Measurements from ENCODE around the gene VAV3.

VAV3 gene

DNA sequence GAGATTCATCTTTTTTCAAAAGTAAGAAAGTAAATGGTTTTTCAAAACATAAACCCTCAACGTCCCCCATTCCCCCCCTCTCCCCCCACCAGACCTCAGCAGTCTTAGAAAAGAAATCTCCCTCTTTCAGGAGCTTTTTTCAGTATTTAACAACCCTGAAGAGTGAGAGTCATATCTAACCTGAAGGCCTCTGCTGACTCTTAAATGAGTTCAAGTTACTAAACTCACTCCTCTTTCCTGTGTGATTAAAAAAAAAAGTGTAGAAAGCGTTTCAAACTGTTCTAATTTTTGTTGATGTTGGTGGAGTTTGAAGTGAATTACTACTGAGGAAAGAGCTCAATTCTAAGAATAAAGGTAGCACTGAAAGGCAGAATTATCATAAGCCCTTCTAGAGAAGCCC lies 93.7 kb downstream of the VAV3 start:
- no peak overlapping the region for H3K4me3 ChIP-seq (ENCODE audit: low read depth, low read length)
- TF ChIP-seq, protein P1, sequence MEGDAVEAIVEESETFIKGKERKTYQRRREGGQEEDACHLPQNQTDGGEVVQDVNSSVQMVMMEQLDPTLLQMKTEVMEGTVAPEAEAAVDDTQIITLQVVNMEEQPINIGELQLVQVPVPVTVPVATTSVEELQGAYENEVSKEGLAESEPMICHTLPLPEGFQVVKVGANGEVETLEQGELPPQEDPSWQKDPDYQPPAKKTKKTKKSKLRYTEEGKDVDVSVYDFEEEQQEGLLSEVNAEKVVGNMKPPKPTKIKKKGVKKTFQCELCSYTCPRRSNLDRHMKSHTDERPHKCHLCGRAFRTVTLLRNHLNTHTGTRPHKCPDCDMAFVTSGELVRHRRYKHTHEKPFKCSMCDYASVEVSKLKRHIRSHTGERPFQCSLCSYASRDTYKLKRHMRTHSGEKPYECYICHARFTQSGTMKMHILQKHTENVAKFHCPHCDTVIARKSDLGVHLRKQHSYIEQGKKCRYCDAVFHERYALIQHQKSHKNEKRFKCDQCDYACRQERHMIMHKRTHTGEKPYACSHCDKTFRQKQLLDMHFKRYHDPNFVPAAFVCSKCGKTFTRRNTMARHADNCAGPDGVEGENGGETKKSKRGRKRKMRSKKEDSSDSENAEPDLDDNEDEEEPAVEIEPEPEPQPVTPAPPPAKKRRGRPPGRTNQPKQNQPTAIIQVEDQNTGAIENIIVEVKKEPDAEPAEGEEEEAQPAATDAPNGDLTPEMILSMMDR (IDR thresholded peaks at IDR 0.05; ENCODE audit: control insufficient read depth, extremely low read depth, insufficient read depth), result no peak
- DNase-seq (ENCODE audit: low read depth), result no peak

DNA sequence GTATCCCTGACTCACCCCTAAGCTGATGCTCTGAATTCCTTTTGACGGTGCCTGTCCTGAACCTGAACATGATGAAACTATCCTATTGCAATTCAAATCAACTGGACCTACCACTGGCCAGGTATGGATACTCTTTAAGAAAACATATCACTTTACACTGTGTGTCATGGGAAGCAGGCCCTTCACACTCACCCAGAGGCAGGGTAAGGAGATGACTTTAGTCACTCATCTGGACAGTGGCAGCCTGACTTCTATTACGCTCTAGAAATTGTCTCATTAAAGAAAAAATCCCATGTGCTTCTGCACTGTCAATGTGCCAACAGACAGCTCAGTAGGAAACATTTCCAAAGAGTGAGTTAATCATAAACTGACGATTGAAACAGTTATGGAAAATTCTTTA lies 94.3 kb downstream of the VAV3 start:
- no peak overlapping the region for H3K4me3 ChIP-seq (ENCODE audit: low read depth, low read length)
- no peak for DNase-seq (ENCODE audit: low read depth)
- TF ChIP-seq, protein P1 (IDR thresholded peaks at IDR 0.05; ENCODE audit: control insufficient read depth, extremely low read depth, insufficient read depth), result no peak

DNA sequence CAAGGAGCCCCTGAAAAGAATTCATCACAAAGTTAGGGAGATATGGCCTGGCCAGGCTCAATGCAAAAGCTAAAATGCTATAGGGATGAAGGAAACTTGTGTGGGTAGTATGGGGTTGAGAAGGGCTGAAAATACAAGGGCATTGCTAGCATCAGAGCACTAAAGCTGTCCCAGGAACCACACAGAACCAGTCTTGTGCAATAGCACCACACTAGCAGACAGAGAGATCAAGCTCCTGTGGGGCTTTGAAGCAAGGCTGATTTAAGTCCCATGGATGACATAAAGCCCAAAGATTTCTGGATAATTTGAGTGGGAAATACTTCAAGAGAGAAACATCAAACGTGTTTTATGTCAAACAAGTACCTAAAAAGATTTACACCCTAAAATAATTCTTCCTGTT lies 97.1 kb downstream of the VAV3 start:
- H3K4me3 ChIP-seq (ENCODE audit: low read depth, low read length), result no peak overlapping the region
- TF ChIP-seq, protein P1 (IDR thresholded peaks at IDR 0.05; ENCODE audit: control insufficient read depth, extremely low read depth, insufficient read depth), result no peak
- DNase-seq (ENCODE audit: low read depth), result no peak

DNA sequence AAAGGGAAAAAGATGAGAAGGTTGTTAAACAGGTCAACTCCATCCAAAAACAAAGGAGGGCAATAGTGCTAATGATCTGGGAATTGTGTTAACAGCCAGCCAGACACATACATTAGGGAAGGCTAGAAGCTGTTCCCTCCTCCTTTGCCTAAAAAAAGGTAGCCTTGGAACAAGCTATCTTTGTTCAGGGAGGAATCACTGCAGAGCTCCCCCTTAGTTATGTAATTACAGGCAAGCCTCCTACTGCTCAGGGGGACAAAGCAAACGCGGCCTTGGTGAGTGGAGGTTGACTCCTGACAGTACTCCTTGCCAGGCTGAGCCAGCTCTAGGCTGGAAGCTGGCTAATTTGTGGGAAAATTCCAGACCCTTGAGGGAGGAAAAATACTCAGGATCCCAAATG lies 97.6 kb downstream of the VAV3 start:
- no peak overlapping the region for H3K4me3 ChIP-seq (ENCODE audit: low read depth, low read length)
- TF ChIP-seq, protein P1 (IDR thresholded peaks at IDR 0.05; ENCODE audit: control insufficient read depth, extremely low read depth, insufficient read depth), result no peak
- no peak for DNase-seq (ENCODE audit: low read depth)

DNA sequence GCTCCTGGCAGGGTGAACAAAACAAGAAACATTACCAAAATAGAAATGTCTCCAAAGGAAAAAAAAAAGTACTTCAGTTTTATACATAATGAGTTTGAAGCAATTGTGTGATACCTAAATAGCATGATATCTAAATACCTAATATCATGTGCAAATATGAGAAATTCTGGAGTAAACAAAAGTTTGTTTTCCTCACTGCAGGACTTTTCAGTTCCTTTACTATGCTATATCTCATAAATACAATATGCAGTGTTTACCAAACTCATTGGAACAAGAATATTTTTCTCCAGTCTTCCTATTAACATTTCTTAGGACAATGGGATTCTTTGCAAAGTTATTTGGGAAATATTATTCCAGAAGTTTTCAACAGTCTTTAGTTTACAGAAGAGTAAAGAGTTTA lies 98.1 kb downstream of the VAV3 start:
- TF ChIP-seq, protein P1 (IDR thresholded peaks at IDR 0.05; ENCODE audit: control insufficient read depth, extremely low read depth, insufficient read depth), result no peak
- DNase-seq (ENCODE audit: low read depth), result no peak
- H3K4me3 ChIP-seq (ENCODE audit: low read depth, low read length), result no peak overlapping the region

DNA sequence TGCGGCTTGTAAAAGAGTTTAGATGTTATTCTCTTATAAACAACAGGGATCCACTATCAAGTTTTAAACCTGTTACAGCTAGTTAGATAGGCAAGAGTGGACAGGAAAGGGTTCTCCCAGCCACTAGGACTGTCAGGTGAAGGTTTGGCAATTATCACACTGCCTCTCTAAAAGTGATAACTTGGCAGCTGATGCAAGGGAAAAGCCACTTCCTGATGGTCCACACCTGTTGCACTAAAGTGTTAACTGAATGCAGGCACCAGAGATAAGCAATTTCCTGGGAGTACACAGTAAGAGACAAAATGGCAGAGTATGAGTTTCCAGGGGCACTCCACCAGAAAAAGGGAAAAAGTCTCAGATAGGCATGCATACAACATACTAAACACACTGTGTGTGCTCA lies 99.4 kb downstream of the VAV3 start:
- no peak overlapping the region for H3K4me3 ChIP-seq (ENCODE audit: low read depth, low read length)
- TF ChIP-seq, protein P1 (IDR thresholded peaks at IDR 0.05; ENCODE audit: control insufficient read depth, extremely low read depth, insufficient read depth), result no peak
- DNase-seq (ENCODE audit: low read depth), result no peak

DNA sequence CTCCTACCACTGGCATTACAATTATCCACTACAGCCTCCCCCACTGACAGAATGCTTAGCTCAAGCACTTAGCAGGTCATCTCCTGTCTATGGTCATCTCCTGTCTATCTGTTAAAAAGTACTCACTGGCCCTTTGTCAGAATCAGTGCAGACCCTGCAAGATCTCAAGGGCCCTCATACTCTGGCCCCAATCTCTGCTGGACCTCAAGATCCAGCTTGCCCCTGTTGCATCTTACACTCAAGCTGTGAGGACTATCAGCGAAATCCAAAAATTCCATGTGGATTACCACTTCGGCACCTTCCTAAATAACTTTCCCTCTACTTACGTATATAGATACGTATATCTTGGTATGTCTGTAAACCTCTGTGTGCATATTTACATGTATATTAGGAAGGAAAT lies 101.6 kb downstream of the VAV3 start:
- TF ChIP-seq, protein P1 (IDR thresholded peaks at IDR 0.05; ENCODE audit: control insufficient read depth, extremely low read depth, insufficient read depth), result no peak
- H3K4me3 ChIP-seq (ENCODE audit: low read depth, low read length), result no peak overlapping the region
- DNase-seq (ENCODE audit: low read depth), result no peak

Data from LNCaP clone FGC (cell line).